ENCODE results near the gene PPP3CA.
"Not testable (repeated sequence)": the region's sequence is repeated elsewhere in the genome, so short reads cannot be mapped to it uniquely, and the experiment has no call there.

Gene PPP3CA

GRCh38 chr4:101126059-101126458 is 221.3 kb downstream of the PPP3CA start:
- no peak overlapping the region for H3K4me3 Mint-ChIP-seq
- no peak for ATAC-seq
- peaks cover 15 to 17% of the 10 kb centered on the region in 2 donors for H3K9me3 Mint-ChIP-seq
- H3K27me3 Mint-ChIP-seq, result no peaks in the 10 kb centered on the region
- peaks cover 49% of the 10 kb centered on the region for H3K4me1 Mint-ChIP-seq
- H3K27ac Mint-ChIP-seq, result no peak overlapping the region
- no peak for DNase-seq

- DNase-seq (no peak), ATAC-seq (no peak)
- H3K4me3 Mint-ChIP-seq, result no peak overlapping the region
- no peaks in the 10 kb centered on the region for H3K27me3 Mint-ChIP-seq
- peaks cover 14 to 15% of the 10 kb centered on the region in 2 donors for H3K9me3 Mint-ChIP-seq
- no peak overlapping the region for H3K27ac Mint-ChIP-seq
- H3K4me1 Mint-ChIP-seq, result peaks cover 49% of the 10 kb centered on the region
Observed at GRCh38 chr4:101125045-101125942, 222.0 kb downstream of the PPP3CA start.

GRCh38 chr4:101123231-101123630 is 224.1 kb downstream of the PPP3CA start:
- Mint-ChIP-seq H3K4me3 (no peak overlapping the region), H3K27me3 (no peaks in the 10 kb centered on the region), H3K9me3 (peaks cover 6 to 9% of the 10 kb centered on the region in 2 donors), H3K4me1 (peaks cover 49% of the 10 kb centered on the region), H3K27ac (peak overlapping the region in 1 of 2 donors; percentile 16)
- DNase-seq (no peak), ATAC-seq (peak; percentile 55)

GRCh38 chr4:101122019-101122418 is 225.3 kb downstream of the PPP3CA start:
- Mint-ChIP-seq H3K4me1 (peaks cover 45% of the 10 kb centered on the region), H3K27ac (no peak overlapping the region), H3K4me3 (no peak overlapping the region), H3K9me3 (peaks cover 2 to 7% of the 10 kb centered on the region in 2 donors), H3K27me3 (no peaks in the 10 kb centered on the region)
- DNase-seq (no peak), ATAC-seq (no peak)

- no peak overlapping the region for H3K27ac Mint-ChIP-seq
- H3K4me1 Mint-ChIP-seq, result peaks cover 17% of the 10 kb centered on the region
- ATAC-seq, result no peak
- DNase-seq, result no peak
- H3K9me3 Mint-ChIP-seq, result no peaks in the 10 kb centered on the region
- H3K27me3 Mint-ChIP-seq, result no peaks in the 10 kb centered on the region
- no peak overlapping the region for H3K4me3 Mint-ChIP-seq
Observed at GRCh38 chr4:101119141-101119540, 228.2 kb downstream of the PPP3CA start.

- Mint-ChIP-seq H3K27ac (no peak overlapping the region), H3K4me1 (peaks cover 16% of the 10 kb centered on the region), H3K4me3 (no peak overlapping the region), H3K27me3 (no peaks in the 10 kb centered on the region), H3K9me3 (no peaks in the 10 kb centered on the region)
- DNase-seq (no peak), ATAC-seq (no peak)
Observed at GRCh38 chr4:101118617-101119016, 228.7 kb downstream of the PPP3CA start.

- no peak overlapping the region for H3K27ac Mint-ChIP-seq
- H3K9me3 Mint-ChIP-seq, result no peaks in the 10 kb centered on the region
- no peak for DNase-seq
- no peaks in the 10 kb centered on the region for H3K27me3 Mint-ChIP-seq
- no peaks in the 10 kb centered on the region for H3K4me1 Mint-ChIP-seq
- no peak overlapping the region for H3K4me3 Mint-ChIP-seq
- ATAC-seq, result no peak
Observed at GRCh38 chr4:101115887-101116286, 231.4 kb downstream of the PPP3CA start.

- no peaks in the 10 kb centered on the region for H3K9me3 Mint-ChIP-seq
- no peaks in the 10 kb centered on the region for H3K27me3 Mint-ChIP-seq
- no peak overlapping the region for H3K4me3 Mint-ChIP-seq
- no peak for DNase-seq
- H3K4me1 Mint-ChIP-seq, result no peaks in the 10 kb centered on the region
- H3K27ac Mint-ChIP-seq, result no peak overlapping the region
- ATAC-seq, result no peak
Observed at GRCh38 chr4:101114936-101115372, 232.4 kb downstream of the PPP3CA start.

- H3K27me3 Mint-ChIP-seq, result no peaks in the 10 kb centered on the region
- ATAC-seq (peak; percentile 78), DNase-seq (peak in 1 of 2 donors; percentile 24)
- H3K4me3 Mint-ChIP-seq, result peak overlapping the region; percentile 45 to 53
- no peaks in the 10 kb centered on the region for H3K9me3 Mint-ChIP-seq
- peak overlapping the region; percentile 86 to 93 for H3K27ac Mint-ChIP-seq
- peaks cover 36% of the 10 kb centered on the region for H3K4me1 Mint-ChIP-seq
Observed at GRCh38 chr4:101104312-101105052, 242.8 kb downstream of the PPP3CA start.

- DNase-seq (peak in 1 of 2 donors; percentile 10), ATAC-seq (peak; percentile 83)
- no peaks in the 10 kb centered on the region for H3K9me3 Mint-ChIP-seq
- no peaks in the 10 kb centered on the region for H3K27me3 Mint-ChIP-seq
- H3K4me1 Mint-ChIP-seq, result peaks cover 36% of the 10 kb centered on the region
- peak overlapping the region; percentile 45 to 53 for H3K4me3 Mint-ChIP-seq
- H3K27ac Mint-ChIP-seq, result peak overlapping the region; percentile 86 to 93
Observed at GRCh38 chr4:101103381-101104142, 243.8 kb downstream of the PPP3CA start.

- DNase-seq, result no peak
- no peak overlapping the region for H3K27ac Mint-ChIP-seq
- H3K4me3 Mint-ChIP-seq, result no peak overlapping the region
Observed at GRCh38 chr4:101102114-101102742, 245.1 kb downstream of the PPP3CA start.

GRCh38 chr4:101101072-101101471 is 246.3 kb downstream of the PPP3CA start:
- H3K4me1 Mint-ChIP-seq, result peaks cover 35% of the 10 kb centered on the region
- no peaks in the 10 kb centered on the region for H3K9me3 Mint-ChIP-seq
- H3K27me3 Mint-ChIP-seq, result no peaks in the 10 kb centered on the region
- DNase-seq, result no peak
- no peak overlapping the region for H3K27ac Mint-ChIP-seq
- no peak for ATAC-seq
- no peak overlapping the region for H3K4me3 Mint-ChIP-seq

More at GRCh38 chr4:101102114-101102742, 245.1 kb downstream of the PPP3CA start:
- Mint-ChIP-seq H3K27me3 (no peaks in the 10 kb centered on the region), H3K4me1 (peaks cover 36% of the 10 kb centered on the region), H3K9me3 (no peaks in the 10 kb centered on the region)
- ATAC-seq, result no peak

GRCh38 chr4:101098666-101099400 is 248.5 kb downstream of the PPP3CA start:
- H3K27ac Mint-ChIP-seq, result no peak overlapping the region
- H3K4me1 Mint-ChIP-seq, result peaks cover 18% of the 10 kb centered on the region
- H3K27me3 Mint-ChIP-seq, result no peaks in the 10 kb centered on the region
- no peak for DNase-seq
- ATAC-seq, result no peak
- no peaks in the 10 kb centered on the region for H3K9me3 Mint-ChIP-seq
- no peak overlapping the region for H3K4me3 Mint-ChIP-seq

GRCh38 chr4:101092609-101093008 is 254.7 kb downstream of the PPP3CA start:
- H3K27ac Mint-ChIP-seq, H3K4me3 Mint-ChIP-seq, DNase-seq, ATAC-seq, H3K9me3 Mint-ChIP-seq, H3K27me3 Mint-ChIP-seq, H3K4me1 Mint-ChIP-seq: not testable (repeated sequence)
